ENCODE results near the gene NACC1.

- TF ChIP-seq CTCF (optimal IDR thresholded peaks at IDR 0.05 in 1 of 3, IDR thresholded peaks at IDR 0.05 in 1 of 3, conservative IDR thresholded peaks at IDR 0.05 in 1 of 3; ENCODE audit: extremely low read depth in 1 of 3, insufficient read depth in 2 of 3, low read length in 3 of 3), result no peak
- TF ChIP-seq EZH2 (IDR thresholded peaks at IDR 0.05; ENCODE audit: low read length), result no peak
These were observed 5.5 kb upstream of the NACC1 start for GRCh38 chr19:13112555-13112954.
